GM12874 (cell line): ENCODE results near the gene BTF3L4.

Experiments used
- TF ChIP-seq, protein P1 (sequence below): IDR thresholded peaks from 2 replicates; pipeline ENCODE4 v1.5.1; 2011; ENCODE audit warnings: low read depth, mild to moderate bottlenecking, control low read depth, low read length, moderate library complexity; ENCODE audit not compliant: insufficient read depth

BTF3L4 gene

GRCh38 chr1:52080014-52080415 lies 23.9 kb downstream of the BTF3L4 start:
- TF ChIP-seq, protein P1, sequence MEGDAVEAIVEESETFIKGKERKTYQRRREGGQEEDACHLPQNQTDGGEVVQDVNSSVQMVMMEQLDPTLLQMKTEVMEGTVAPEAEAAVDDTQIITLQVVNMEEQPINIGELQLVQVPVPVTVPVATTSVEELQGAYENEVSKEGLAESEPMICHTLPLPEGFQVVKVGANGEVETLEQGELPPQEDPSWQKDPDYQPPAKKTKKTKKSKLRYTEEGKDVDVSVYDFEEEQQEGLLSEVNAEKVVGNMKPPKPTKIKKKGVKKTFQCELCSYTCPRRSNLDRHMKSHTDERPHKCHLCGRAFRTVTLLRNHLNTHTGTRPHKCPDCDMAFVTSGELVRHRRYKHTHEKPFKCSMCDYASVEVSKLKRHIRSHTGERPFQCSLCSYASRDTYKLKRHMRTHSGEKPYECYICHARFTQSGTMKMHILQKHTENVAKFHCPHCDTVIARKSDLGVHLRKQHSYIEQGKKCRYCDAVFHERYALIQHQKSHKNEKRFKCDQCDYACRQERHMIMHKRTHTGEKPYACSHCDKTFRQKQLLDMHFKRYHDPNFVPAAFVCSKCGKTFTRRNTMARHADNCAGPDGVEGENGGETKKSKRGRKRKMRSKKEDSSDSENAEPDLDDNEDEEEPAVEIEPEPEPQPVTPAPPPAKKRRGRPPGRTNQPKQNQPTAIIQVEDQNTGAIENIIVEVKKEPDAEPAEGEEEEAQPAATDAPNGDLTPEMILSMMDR = no peak

DNA sequence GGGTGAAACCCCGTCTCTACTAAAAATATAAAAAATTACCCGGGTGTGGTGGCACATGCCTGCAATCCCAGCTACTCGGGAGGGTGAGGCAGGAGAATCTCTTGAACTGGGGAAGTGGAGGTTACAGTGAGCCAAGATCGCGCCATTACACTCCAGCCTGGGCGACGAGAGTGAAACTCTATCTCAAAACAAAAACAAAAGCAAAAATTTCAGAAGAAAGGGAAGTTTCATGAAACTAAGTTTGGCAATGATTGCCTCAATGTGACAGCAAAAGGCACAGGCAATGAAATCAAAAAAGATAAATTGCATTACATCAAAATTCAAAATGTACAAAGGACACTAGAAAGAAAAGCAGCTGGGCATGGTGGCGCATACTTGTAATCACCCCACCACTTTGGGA lies 40.1 kb downstream of the BTF3L4 start:
- TF ChIP-seq, protein P1 = no peak

DNA sequence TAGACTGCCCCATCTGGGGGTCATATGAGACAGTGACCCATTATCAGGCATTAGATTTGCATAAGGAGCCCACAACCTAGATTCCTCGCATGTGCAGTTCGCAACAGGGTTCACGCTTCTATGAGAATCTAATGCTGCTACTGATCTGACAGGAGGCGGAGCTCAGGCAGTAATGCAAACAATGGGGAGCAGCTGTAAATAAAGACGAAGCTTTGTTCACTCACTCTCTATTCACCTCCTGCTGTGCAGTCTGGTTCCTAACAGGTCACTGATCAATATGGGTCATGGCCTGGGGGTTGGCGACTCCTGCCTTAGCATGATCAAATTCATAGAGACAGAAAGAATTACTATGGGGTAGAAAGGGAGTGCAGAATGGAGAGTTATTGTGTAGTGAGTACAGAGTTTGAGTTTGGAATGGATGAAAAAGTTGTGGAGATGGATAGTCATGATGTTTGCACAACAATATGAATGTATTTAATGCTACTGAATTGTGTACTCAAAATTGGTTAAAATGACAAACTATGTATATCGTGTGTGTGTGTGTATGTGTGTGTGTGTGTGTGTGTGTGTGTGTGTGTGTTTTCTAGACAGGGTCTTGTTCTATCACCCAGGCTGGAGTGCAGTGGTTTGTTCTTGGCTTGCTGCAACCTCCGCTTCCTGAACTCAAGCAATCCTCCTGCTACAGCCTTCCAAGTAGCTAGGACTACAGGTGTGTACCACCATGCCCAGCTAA lies 42.2 kb downstream of the BTF3L4 start:
- TF ChIP-seq, protein P1 = no peak

GRCh38 chr1:52102336-52103013 lies 46.4 kb downstream of the BTF3L4 start:
- TF ChIP-seq, protein P1 = no peak

- TF ChIP-seq, protein P1 = no peak
Measured at GRCh38 chr1:52111492-52111891, 55.4 kb downstream of the BTF3L4 start.

- TF ChIP-seq, protein P1 = no peak
Measured at GRCh38 chr1:52112489-52112888, 56.4 kb downstream of the BTF3L4 start.

GRCh38 chr1:52119301-52120079 lies 63.4 kb downstream of the BTF3L4 start:
- TF ChIP-seq, protein P1 = no peak
